NOMO-1 treated with DMSO at 0.1 percent for 48 hours (cell line): ENCODE results near the gene PPM1M.

Source experiments
- DNase-seq: peaks from one replicate; lab custom pipeline; 2025; ENCODE audit not compliant: unreplicated experiment; lab: John Stamatoyannopoulos, UW

PPM1M gene, protein sequence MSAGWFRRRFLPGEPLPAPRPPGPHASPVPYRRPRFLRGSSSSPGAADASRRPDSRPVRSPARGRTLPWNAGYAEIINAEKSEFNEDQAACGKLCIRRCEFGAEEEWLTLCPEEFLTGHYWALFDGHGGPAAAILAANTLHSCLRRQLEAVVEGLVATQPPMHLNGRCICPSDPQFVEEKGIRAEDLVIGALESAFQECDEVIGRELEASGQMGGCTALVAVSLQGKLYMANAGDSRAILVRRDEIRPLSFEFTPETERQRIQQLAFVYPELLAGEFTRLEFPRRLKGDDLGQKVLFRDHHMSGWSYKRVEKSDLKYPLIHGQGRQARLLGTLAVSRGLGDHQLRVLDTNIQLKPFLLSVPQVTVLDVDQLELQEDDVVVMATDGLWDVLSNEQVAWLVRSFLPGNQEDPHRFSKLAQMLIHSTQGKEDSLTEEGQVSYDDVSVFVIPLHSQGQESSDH

DNA sequence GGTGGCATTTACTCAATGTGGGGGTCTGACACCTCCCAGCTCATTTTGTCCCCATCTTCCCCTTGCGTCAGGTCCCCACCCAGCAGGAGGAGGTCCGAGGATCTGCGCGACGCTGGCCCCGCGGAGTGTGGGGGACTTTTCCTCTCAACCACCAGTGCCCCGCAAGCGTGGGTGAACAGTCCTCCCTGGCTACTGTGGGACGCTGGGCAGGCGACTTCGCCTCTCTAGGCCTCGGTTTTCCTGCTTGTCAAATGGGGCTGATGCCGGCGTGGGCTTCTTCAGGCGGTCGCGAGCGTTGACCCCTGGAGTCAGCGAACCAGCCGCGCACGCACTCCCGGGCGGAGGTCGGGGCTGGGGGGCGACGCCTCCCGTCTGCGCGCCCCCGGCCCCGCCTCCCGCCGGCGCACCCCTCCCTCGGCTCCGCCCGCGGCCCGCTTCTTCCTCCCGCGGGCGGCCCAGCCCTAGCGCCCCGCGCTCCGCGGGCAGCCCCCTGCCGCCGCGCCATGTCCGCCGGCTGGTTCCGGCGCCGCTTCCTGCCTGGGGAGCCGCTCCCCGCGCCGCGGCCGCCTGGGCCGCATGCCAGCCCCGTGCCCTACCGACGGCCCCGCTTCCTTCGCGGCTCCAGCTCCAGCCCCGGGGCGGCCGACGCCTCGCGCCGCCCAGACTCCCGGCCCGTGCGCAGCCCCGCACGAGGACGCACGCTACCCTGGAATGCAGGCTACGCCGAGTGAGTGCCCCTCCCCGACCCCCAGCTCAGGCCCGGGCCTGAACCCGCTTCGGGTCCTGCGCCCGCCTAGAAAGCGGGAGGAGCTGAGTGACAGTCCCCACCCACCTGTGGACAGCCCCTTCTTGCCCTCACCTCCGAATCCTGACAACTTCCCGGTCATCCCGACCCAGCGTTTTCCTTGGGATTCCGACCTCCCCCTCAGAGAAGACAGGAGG lies at the start of gene PPM1M:
Gene PPM1M, plus strand, starts transcription at position 438 of the 942 bp plus-strand sequence. Its CDS starts 66 bp downstream, at position 504.
- peak; percentile 27 for DNase-seq

DNA sequence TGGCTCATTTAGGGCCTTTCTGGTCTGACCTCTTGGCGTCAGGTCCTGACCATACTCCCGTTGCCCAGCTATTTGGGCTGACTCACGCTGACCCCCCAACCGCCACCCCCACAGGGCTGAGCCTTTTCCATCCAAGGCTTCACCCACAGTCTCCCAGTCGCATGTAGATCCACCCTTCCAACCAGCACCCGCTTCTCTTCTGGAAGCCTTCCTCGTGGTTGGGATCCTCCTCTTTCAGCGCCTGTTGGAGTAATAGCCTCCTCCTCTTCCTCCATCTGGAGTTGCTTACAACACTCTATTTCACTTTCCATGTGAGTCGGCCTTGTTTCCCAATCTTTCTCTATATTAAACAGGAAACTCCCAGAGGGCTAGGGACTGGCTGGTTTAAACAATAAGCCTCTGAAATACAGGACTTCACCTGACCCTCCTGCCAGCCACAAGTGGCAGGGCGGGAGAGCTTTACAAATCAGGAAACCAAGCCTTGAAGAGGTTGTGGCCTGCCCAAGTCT lies 49.7 kb upstream of the PPM1M start:
- DNase-seq = peak; percentile 51

DNA sequence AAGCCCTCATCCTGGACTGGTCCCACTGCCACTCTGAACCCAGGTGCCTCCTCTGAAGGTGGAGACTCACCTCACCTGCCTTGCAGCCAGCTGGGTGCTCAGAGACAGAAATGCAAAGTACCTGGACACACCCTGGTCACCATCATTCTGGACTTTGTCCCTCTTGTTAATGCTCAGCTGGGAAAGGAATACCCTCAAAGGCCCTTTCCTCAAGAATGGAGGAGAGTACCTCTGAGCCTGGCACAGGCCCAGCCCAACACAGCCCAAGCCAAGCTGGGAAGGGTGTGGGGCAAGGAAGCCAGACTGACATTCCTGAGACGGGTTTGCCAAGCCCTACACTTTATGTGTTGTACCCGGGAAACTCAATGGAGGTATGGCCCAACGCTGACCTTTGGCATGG lies 48.6 kb upstream of the PPM1M start:
- DNase-seq = no peak

DNA sequence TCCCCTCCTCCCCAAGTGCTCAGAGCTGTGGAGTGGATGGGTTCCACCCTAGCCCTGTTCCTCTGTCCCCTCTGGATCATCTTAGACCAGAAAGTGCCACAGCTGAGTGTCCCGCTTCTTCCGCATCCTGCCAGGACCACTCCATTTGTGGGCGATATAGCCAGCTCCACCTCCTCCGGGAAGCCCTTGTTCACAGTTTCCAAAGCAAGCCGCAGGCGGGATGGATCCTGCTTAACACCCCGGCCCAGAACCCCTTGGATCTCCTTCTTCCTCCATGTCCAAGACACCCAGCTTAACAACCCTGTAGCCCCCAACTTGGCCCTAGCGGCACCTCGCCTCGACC lies 48.1 kb upstream of the PPM1M start:
- DNase-seq = no peak

DNA sequence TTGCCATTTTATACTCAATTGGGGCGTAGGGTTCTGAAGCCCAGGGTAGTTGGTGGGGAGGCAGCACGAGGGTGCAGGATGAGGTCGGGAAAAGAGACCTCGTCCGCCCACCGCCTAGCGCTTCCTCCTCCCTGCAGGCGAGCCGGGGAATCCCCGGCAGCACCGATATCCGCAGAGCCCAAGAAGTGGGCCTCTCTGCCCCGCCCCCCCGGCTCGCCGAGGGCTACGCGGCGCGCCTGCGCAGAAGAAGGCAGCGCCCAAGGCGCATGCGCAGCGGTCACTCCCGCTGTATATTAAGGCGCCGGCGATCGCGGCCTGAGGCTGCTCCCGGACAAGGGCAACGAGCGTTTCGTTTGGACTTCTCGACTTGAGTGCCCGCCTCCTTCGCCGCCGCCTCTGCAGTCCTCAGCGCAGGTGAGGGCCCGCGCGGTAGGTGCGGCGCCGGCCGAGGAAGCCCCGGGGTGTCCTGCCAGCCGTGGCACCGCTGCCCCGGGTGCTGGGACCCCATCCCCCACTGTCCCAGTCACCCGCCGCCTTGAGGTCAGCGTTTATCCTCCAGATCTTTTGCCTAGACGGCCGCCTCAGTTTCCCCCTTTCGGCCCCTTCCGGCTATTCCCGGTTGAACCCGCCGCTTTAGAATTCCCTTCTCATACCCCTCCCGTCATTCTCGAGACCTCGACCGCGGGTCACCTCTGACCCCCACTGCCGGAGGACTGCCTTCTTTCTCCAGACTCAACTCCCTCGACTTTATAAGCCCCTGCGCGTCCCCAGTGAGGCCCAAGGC lies 47.5 kb upstream of the PPM1M start, which contains the start of gene ALAS1:
Gene ALAS1, plus strand, starts transcription at position 319 of the 784 bp plus-strand sequence. CDS start 1,082 bp downstream, outside the sequence.
- DNase-seq = peak; percentile 84

DNA sequence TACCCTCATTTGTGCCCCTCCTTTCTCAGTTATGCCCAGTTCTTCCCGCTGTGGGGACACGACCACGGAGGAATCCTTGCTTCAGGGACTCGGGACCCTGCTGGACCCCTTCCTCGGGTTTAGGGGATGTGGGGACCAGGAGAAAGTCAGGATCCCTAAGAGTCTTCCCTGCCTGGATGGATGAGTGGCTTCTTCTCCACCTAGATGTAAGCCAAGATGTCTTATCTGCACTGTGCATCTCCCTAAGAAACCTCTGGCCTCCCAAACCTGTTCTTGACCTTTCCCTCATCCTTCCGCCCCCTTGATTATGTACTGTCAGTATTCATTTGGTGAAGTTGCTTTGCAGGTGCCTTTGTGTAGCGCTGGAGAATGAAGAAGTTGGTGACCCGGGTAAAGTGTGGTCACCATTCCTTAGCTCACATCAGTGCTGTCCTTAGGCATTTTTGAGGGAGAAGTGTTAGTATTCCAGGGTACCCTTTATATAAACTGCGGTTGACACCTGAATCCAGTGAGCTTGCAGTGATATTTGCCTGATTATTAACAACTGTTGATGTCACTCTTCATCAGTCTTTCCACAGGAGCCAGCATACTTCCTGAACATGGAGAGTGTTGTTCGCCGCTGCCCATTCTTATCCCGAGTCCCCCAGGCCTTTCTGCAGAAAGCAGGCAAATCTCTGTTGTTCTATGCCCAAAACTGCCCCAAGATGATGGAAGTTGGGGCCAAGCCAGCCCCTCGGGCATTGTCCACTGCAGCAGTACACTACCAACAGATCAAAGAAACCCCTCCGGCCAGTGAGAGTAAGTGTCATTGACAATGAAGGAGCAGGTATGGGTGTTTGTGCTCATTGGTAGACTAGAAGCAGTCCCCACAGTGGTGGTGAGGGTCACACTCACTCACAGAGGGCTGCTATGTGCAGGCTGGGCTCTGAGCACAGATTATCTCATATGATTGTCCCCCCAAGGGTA lies 46.6 kb upstream of the PPM1M start:
- DNase-seq = no peak

DNA sequence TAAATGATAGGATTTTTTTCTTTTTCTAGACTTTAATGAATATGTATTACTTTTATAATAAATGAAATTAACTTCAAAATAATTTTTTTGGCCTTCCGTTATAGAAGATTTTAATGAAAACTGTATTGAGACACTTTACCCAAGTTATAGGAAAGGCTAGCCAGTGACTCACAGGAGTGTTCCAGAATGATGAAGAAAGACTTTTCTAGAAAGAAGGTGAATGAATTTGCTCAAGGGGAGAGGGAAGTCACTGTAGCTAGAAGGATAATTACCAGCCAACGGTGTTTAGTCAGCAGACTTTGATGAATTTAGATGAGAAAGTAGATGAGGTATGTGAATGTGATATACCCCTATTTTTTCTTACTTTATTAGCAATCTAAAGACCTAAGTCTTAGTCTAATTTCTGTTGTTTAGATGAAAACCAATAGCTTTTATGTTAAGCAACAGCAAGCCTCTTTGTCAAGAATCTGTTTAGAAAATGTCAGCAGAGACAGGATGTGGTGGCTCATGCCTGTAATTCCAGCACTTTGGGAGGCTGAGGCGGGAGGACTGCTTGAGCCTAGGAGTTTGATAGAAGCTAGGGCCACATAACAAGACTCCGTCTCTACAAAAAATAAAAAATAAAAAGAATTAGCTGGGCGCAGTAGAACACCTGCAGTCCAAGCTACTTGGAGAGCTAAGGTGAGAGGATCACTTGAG lies 44.4 kb upstream of the PPM1M start:
- peak; percentile 61 for DNase-seq

DNA sequence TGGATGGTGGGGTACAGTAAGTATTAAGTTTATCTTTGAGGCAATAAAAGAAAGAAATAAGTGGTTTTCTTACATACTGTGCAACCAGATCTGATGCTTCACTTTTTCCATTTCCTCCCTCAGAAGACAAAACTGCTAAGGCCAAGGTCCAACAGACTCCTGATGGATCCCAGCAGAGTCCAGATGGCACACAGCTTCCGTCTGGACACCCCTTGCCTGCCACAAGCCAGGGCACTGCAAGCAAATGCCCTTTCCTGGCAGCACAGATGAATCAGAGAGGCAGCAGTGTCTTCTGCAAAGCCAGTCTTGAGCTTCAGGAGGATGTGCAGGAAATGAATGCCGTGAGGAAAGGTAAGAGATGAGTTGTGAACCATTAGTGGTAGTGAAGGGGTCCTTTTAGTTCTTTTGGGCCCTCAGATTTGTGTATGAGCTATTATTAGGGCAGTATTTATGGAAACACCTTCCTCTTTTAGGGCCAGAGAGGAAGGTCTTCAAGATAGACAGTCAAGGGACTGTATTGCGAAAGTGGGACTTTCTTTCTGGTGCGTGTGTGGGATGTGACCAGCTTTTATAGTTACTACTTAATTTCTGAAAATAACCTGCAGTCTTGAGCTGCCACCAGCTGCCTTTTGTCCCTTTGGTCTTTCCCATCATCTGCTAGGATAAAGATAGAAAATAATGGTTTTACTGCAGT lies 43.0 kb upstream of the PPM1M start:
- peak; percentile 94 for DNase-seq

DNA sequence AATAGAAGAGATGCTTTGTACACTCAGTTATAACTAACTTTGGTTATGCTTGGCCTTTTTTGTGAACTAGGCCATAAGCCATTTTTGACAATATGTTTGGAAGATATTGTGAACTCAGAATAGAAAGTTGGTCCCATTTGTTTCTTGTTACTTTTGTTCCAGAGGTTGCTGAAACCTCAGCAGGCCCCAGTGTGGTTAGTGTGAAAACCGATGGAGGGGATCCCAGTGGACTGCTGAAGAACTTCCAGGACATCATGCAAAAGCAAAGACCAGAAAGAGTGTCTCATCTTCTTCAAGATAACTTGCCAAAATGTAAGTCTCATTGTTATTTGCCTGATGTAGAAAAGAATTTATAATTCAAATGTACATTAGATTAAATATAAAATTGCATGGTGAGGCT lies 41.9 kb upstream of the PPM1M start:
- DNase-seq = no peak

DNA sequence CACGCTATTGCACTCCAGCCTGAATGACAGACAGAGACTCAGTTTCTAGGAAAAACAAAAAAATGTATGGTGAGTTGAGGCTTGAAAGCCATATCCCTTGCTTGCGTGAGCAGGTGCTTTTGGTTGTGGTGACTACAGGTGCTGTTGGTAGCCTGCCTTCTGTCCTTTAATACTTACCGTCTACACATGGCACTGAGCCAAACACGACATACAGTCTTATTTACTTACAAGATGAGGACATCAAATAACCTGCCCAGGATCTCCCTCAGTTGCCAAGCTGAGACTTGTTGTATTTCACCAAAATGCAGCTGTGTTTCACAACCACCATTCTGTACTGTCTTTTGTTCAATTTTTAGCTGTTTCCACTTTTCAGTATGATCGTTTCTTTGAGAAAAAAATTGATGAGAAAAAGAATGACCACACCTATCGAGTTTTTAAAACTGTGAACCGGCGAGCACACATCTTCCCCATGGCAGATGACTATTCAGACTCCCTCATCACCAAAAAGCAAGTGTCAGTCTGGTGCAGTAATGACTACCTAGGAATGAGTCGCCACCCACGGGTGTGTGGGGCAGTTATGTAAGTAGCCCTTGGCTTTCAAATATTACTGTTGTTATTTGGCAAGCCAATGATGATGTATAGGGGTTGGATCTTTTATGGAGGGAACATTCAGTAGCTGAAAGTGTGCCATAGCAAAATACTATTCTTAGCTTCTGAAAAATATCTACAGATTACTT lies 41.1 kb upstream of the PPM1M start:
- peak; percentile 29 for DNase-seq

DNA sequence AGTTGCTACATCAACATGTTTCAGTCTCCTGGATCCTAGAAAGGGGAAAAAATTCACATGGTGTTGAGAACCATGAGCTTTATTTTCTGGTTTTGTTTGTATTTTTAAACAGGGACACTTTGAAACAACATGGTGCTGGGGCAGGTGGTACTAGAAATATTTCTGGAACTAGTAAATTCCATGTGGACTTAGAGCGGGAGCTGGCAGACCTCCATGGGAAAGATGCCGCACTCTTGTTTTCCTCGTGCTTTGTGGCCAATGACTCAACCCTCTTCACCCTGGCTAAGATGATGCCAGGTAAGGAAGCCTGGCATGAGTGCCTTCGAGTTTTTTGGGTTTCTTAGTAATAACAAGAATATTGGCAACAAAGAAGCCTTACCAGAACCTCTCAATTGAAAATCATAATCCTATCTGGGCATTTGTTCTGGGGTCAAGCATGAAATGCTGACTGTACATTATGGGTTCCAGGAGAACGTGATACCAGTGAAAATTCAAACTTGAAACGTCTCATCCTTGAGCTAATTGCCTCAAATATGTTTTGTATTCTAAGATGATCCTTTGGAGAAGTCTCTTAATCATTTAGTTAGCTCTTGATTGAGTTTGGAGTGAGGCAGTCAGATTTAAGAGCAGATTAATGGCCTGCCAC lies 39.7 kb upstream of the PPM1M start:
- no peak for DNase-seq

DNA sequence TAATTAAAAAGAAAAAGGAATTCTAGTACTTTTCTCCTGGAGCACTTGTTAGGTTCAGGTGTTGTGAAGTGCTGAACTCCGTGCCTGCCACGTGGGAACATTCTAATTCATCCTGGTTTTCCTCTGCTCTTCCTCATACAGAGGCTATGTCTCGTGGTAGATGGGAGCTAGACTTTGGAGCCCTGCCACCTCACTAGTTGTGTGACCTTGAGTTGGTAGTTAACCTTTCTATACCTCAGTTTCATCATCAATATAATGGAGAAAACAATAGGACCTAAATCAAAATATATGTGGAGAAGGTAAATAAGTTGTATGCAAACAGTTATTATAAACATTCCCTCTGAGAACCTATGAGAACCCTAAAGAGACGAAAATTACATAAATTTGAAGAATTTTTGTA lies 37.0 kb upstream of the PPM1M start:
- DNase-seq = no peak

DNA sequence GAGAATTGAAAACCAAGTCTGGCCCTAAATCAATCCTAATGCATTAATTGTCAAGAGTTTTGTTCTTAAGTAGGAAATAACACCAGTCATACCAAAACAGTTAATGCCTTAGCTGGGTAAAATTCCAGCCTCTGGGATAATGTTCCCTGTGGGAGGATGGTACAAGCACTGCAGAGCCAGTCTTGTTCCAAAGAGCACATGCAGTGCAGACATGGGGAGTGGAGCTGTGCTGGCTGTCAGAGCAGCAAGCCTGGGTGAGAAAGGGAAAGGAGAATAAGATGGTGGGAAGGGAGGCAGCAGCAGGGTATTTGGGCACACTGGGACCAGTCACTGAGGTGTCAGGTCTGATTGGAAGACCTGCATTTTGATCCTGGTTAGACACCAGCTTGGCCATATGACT lies 35.5 kb upstream of the PPM1M start:
- no peak for DNase-seq

DNA sequence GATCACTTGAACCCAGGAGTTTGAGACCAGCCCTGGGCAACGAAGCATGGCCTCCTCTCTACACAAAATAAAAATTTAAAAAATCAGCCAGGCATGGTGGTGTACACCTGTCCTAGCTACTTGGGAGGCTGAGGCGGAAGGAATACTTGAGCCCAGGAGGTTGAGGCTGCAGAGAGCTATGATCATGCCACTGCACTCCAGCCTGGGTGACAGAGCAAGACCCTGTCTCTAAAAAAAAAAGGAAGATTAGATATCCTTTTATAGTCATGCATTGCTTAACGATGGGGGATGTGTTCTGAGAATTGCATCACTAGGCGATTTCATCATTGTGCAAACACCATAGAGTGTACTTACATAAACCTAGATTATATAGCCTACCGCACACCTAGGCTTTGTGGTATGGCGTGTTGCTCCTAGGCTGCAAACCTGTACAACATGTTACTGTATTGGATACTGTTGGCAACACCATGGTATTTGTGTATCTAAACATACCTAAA lies 35.0 kb upstream of the PPM1M start:
- peak; percentile 93 for DNase-seq

DNA sequence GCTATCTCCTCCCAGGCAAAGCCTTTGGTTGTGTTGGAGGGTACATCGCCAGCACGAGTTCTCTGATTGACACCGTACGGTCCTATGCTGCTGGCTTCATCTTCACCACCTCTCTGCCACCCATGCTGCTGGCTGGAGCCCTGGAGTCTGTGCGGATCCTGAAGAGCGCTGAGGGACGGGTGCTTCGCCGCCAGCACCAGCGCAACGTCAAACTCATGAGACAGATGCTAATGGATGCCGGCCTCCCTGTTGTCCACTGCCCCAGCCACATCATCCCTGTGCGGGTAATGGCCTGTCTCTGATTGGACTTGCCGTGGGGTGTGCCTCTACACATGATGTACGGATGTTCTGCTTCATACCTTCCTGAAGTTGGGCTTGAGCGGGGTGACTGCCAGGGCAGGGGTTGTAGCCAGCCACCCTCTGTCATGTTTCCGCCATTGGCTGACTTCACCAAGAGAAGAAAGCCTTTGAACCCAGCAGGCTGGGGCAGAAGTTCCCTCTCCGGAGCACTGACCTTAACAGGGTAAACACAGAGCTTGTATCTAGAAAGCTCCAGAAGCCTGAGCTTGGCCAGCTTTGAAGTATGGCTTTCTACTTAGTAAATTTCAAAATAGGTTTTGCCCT lies 34.2 kb upstream of the PPM1M start:
- DNase-seq = no peak

DNA sequence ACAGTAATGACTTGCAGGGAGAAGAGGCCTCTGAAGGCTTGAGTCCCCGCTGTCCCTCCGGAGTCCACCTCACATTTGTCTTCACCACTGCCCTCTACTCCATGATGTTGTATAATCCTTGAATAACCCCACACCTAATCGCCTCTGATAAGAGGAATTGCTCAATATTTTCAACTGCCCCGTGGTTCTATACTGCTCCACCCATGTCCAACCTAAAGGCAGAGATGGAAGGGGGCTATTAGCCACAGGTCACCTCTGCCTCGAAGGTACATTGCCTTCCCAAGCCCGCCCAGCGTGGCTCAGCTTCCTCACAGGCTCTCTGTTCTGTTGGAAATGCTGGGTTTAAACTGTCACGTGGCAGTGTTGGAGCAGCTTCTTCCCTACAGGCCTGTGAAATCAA lies 32.6 kb upstream of the PPM1M start:
- DNase-seq = no peak

DNA sequence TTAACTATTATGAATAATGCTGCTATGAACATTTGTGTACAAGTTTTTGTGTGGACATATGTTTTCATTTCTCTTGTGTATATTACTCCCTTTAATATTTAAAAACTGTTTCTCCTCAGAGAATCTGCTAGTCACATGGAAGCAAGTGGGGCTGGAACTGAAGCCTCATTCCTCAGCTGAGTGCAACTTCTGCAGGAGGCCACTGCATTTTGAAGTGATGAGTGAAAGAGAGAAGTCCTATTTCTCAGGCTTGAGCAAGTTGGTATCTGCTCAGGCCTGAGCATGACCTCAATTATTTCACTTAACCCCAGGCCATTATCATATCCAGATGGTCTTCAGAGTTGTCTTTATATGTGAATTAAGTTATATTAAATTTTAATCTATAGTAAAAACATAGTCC lies 31.7 kb upstream of the PPM1M start:
- no peak for DNase-seq
